H1 (cell line): Measurements from ENCODE around the gene SLC39A8. TPM values are rescaled to one million over a fixed set of nuclear protein-coding genes. Genes with fewer than 3 reads are reported as not detected.

Experiments used
- ATF3 ChIP-seq: IDR thresholded peaks from 2 replicates; pipeline ENCODE4 v1.6.1; 2011; ENCODE audit warnings: low read depth, mild to moderate bottlenecking, low read length; ENCODE audit not compliant: insufficient read depth
- KDM4A ChIP-seq: IDR thresholded peaks from one replicate; pipeline ENCODE4 v1.7.1; 2012; ENCODE audit warnings: low read depth, mild to moderate bottlenecking, moderate library complexity, low read length, inconsistent platforms; ENCODE audit not compliant: severe bottlenecking
- RNF2 ChIP-seq: fragments of 200-900, 300-1000 bp; sonication (generic); IDR thresholded peaks from 2 replicates; pipeline ENCODE4 v1.7.1; 2016; ENCODE audit warnings: borderline replicate concordance, low read depth, mild to moderate bottlenecking, antibody characterized with exemption, low read length; ENCODE audit not compliant: poor library complexity, severe bottlenecking; ENCODE audit errors: missing control alignments
- SP2 ChIP-seq: IDR thresholded peaks from 2 replicates; pipeline ENCODE4 v1.6.1; 2012; ENCODE audit warnings: mild to moderate bottlenecking, low read length, inconsistent platforms
- YY1 ChIP-seq: IDR thresholded peaks from 2 replicates; pipeline ENCODE4 v1.6.1; 2011; ENCODE audit warnings: low read depth, mild to moderate bottlenecking, low read length
- polyA plus RNA-seq, 7 experiments: library from polyadenylated mRNA; depleted of rRNA in 3 of 7; stranded (reverse) in 5 of 7; unstranded in 2 of 7; fragments of >200 nt in 5 of 7; fragments of 200-250 nt in 2 of 7; gene quantifications; 1 replicate in 5 of 7; 2 replicates in 1 of 7; 4 replicates in 1 of 7; pipeline versions ENCODE4 v1.2.1 to v1.2.3, GENCODE V29; 2011 to 2013; ENCODE audit warnings: missing spikeins in 2 of 7, mixed read lengths in 2 of 7
- total RNA-seq: library from RNA; stranded (reverse); fragmentation: NEBNext Ultra II Directional; extraction: Animal tissue kit (Norgen Biotek cat#: 25700); gene quantifications from 2 replicates; pipeline ENCODE4 v1.2.1, GENCODE V29; 2021
- TF ChIP-seq, protein P1 (sequence below): fragments of 300-600 bp; sonication (generic); IDR thresholded peaks from 2 replicates; pipeline ENCODE4 v1.7.1; 2012; ENCODE audit warnings: low read length, moderate library complexity, mild to moderate bottlenecking, inconsistent platforms; ENCODE audit not compliant: insufficient replicate concordance

The SLC39A8 gene
- total and polyA plus RNA-seq, 2 of the 8 experiments (the other 6 are each of a cell fraction or from before 2014, with no cell fraction given): 6.4 to 38.7 TPM

DNA sequence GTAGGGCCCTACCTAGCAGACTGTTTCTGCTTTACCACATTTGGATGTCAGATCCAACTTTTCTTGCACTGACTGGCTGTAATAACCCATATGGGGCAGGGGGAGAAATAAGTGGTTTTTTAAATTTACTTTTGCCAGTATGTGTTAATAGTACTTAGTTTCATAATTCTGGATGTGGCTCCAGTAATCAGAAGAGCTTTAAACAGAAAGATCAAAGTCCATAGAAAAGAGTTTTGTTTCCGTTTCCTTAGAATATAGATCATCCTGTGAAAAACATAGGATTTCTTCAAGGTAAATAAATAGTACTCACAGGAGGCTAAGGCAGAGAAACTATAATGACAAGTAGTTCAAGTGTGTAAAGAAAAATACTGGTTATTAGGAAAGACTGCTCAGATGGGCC is 85.6 kb downstream of the SLC39A8 start (continued):
- TF ChIP-seq, protein P1, sequence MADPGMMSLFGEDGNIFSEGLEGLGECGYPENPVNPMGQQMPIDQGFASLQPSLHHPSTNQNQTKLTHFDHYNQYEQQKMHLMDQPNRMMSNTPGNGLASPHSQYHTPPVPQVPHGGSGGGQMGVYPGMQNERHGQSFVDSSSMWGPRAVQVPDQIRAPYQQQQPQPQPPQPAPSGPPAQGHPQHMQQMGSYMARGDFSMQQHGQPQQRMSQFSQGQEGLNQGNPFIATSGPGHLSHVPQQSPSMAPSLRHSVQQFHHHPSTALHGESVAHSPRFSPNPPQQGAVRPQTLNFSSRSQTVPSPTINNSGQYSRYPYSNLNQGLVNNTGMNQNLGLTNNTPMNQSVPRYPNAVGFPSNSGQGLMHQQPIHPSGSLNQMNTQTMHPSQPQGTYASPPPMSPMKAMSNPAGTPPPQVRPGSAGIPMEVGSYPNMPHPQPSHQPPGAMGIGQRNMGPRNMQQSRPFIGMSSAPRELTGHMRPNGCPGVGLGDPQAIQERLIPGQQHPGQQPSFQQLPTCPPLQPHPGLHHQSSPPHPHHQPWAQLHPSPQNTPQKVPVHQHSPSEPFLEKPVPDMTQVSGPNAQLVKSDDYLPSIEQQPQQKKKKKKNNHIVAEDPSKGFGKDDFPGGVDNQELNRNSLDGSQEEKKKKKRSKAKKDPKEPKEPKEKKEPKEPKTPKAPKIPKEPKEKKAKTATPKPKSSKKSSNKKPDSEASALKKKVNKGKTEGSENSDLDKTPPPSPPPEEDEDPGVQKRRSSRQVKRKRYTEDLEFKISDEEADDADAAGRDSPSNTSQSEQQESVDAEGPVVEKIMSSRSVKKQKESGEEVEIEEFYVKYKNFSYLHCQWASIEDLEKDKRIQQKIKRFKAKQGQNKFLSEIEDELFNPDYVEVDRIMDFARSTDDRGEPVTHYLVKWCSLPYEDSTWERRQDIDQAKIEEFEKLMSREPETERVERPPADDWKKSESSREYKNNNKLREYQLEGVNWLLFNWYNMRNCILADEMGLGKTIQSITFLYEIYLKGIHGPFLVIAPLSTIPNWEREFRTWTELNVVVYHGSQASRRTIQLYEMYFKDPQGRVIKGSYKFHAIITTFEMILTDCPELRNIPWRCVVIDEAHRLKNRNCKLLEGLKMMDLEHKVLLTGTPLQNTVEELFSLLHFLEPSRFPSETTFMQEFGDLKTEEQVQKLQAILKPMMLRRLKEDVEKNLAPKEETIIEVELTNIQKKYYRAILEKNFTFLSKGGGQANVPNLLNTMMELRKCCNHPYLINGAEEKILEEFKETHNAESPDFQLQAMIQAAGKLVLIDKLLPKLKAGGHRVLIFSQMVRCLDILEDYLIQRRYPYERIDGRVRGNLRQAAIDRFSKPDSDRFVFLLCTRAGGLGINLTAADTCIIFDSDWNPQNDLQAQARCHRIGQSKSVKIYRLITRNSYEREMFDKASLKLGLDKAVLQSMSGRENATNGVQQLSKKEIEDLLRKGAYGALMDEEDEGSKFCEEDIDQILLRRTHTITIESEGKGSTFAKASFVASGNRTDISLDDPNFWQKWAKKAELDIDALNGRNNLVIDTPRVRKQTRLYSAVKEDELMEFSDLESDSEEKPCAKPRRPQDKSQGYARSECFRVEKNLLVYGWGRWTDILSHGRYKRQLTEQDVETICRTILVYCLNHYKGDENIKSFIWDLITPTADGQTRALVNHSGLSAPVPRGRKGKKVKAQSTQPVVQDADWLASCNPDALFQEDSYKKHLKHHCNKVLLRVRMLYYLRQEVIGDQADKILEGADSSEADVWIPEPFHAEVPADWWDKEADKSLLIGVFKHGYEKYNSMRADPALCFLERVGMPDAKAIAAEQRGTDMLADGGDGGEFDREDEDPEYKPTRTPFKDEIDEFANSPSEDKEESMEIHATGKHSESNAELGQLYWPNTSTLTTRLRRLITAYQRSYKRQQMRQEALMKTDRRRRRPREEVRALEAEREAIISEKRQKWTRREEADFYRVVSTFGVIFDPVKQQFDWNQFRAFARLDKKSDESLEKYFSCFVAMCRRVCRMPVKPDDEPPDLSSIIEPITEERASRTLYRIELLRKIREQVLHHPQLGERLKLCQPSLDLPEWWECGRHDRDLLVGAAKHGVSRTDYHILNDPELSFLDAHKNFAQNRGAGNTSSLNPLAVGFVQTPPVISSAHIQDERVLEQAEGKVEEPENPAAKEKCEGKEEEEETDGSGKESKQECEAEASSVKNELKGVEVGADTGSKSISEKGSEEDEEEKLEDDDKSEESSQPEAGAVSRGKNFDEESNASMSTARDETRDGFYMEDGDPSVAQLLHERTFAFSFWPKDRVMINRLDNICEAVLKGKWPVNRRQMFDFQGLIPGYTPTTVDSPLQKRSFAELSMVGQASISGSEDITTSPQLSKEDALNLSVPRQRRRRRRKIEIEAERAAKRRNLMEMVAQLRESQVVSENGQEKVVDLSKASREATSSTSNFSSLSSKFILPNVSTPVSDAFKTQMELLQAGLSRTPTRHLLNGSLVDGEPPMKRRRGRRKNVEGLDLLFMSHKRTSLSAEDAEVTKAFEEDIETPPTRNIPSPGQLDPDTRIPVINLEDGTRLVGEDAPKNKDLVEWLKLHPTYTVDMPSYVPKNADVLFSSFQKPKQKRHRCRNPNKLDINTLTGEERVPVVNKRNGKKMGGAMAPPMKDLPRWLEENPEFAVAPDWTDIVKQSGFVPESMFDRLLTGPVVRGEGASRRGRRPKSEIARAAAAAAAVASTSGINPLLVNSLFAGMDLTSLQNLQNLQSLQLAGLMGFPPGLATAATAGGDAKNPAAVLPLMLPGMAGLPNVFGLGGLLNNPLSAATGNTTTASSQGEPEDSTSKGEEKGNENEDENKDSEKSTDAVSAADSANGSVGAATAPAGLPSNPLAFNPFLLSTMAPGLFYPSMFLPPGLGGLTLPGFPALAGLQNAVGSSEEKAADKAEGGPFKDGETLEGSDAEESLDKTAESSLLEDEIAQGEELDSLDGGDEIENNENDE: no peak
- TF ChIP-seq SP2: no peak
- no peak for TF ChIP-seq ATF3
- no peak for TF ChIP-seq RNF2
- TF ChIP-seq YY1: no peak
- no peak for TF ChIP-seq KDM4A
